Measurements from ENCODE around the gene ASB7. TPM values are rescaled to one million over a fixed set of nuclear protein-coding genes. Genes with fewer than 3 reads are reported as not detected.

ASB7 gene
- total RNA-seq, 4 donors from 2014 or later = 8.2 to 13.4 (median 10.8) TPM

DNA sequence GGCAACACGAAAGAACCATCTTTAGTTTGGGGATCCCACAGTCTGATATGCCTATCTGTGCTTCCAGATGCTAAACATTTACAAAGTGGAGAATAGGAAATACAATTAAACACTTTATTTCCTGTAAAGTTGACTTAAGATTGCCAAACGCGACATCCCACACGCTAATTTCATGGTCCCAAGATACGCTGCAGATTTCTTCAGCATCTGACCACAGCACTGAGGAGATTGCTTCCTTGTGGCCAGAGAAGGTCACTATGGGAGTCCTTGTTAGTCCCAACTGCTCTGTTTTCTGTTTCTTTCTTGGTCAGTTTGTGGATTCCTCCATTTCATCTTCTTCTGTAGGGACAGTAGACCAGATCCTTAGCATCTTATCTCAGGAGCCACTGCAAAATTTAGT lies 43.3 kb downstream of the ASB7 start:
- TF ChIP-seq, protein P1, sequence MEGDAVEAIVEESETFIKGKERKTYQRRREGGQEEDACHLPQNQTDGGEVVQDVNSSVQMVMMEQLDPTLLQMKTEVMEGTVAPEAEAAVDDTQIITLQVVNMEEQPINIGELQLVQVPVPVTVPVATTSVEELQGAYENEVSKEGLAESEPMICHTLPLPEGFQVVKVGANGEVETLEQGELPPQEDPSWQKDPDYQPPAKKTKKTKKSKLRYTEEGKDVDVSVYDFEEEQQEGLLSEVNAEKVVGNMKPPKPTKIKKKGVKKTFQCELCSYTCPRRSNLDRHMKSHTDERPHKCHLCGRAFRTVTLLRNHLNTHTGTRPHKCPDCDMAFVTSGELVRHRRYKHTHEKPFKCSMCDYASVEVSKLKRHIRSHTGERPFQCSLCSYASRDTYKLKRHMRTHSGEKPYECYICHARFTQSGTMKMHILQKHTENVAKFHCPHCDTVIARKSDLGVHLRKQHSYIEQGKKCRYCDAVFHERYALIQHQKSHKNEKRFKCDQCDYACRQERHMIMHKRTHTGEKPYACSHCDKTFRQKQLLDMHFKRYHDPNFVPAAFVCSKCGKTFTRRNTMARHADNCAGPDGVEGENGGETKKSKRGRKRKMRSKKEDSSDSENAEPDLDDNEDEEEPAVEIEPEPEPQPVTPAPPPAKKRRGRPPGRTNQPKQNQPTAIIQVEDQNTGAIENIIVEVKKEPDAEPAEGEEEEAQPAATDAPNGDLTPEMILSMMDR (IDR thresholded peaks at IDR 0.05) = no peak
- TF ChIP-seq POLR2A (IDR thresholded peaks at IDR 0.05) (no peak), POLR2AphosphoS5 (IDR thresholded peaks at IDR 0.05) (no peak), EP300 (IDR thresholded peaks at IDR 0.05) (no peak)
- Histone ChIP-seq H3K9me3 (no peaks in the 10 kb centered on the region), H3K4me3 (no peak overlapping the region), H3K36me3 (peaks cover 5% of the 10 kb centered on the region), H3K4me1 (peaks cover 4% of the 10 kb centered on the region), H3K27me3 (no peaks in the 10 kb centered on the region), H3K27ac (no peak overlapping the region)
- DNase-seq (ENCODE audit: low spot score in 2 of 2) = no peak
- WGBS = 92% methylated on average over 5 of the region's 5 CpGs

GRCh38 chr15:100648951-100649350 lies 46.6 kb downstream of the ASB7 start:
- Histone ChIP-seq H3K27ac (no peak overlapping the region), H3K4me3 (no peak overlapping the region), H3K4me1 (no peaks in the 10 kb centered on the region), H3K9me3 (no peaks in the 10 kb centered on the region), H3K27me3 (no peaks in the 10 kb centered on the region), H3K36me3 (peaks cover 10% of the 10 kb centered on the region)
- TF ChIP-seq POLR2A (IDR thresholded peaks at IDR 0.05) (no peak), EP300 (IDR thresholded peaks at IDR 0.05) (no peak), POLR2AphosphoS5 (IDR thresholded peaks at IDR 0.05) (no peak)
- TF ChIP-seq, protein P1 (IDR thresholded peaks at IDR 0.05) = no peak
- DNase-seq (ENCODE audit: low spot score in 2 of 2) = no peak
- 90% methylated on average over 8 of the region's 8 CpGs for WGBS

- 76% methylated on average over 1 of the region's 1 CpG for WGBS
- TF ChIP-seq, protein P1 (IDR thresholded peaks at IDR 0.05) = no peak
- no peak for TF ChIP-seq POLR2A (IDR thresholded peaks at IDR 0.05)
- Histone ChIP-seq H3K4me1 (no peaks in the 10 kb centered on the region), H3K4me3 (no peak overlapping the region), H3K27ac (no peak overlapping the region), H3K9me3 (no peaks in the 10 kb centered on the region), H3K36me3 (peaks cover 10% of the 10 kb centered on the region), H3K27me3 (no peaks in the 10 kb centered on the region)
- DNase-seq (ENCODE audit: low spot score in 2 of 2) = no peak
Measured at GRCh38 chr15:100650685-100651084, 48.3 kb downstream of the ASB7 start.

DNA sequence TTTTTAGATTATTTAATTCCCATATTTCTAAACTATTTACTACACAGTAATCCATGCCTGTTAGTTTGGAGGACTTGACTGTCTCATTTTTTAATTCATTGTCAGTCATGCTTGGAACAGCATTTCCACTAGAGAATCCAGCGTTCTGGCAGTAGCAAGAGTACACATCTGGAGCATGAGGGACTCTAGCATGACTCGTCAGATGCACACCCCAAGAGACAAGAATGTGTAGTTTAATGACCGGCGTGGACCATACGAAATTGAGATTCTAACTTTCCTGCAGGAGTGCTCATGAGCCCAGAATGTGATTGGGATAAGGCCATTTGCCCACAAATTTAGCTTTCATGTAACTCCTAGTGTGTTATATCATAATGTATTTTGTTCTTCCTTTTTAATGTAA lies 48.9 kb downstream of the ASB7 start:
- no peak for DNase-seq (ENCODE audit: low spot score in 2 of 2)
- H3K36me3 ChIP-seq = peaks cover 10% of the 10 kb centered on the region
- H3K27me3 ChIP-seq = no peaks in the 10 kb centered on the region
- no peak overlapping the region for H3K27ac ChIP-seq
- no peaks in the 10 kb centered on the region for H3K9me3 ChIP-seq
- no peak overlapping the region for H3K4me3 ChIP-seq
- TF ChIP-seq, protein P1 (IDR thresholded peaks at IDR 0.05) = no peak
- TF ChIP-seq POLR2AphosphoS5 (IDR thresholded peaks at IDR 0.05) (no peak), EP300 (IDR thresholded peaks at IDR 0.05) (no peak), POLR2A (IDR thresholded peaks at IDR 0.05) (no peak)
- H3K4me1 ChIP-seq = no peaks in the 10 kb centered on the region
- WGBS = 76% methylated on average over 5 of the region's 5 CpGs

DNA sequence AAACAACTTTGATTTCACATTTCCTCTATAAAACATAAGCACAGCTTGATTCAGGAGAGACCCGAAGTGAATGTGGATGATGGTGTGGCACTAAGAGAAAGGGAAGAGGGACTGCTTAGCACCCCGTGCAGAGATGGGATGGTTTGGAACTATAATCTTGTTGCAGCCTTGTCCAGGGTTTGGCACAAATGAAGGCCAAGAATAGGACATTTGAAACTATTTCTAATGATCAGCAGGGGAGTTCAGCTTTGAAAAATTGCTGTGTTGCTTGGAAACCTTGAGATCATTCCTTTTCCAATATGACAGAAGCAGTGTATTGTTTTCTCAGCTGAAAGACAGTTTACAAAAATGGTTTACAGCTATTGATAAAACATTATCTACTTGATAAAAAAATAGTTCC lies 49.7 kb downstream of the ASB7 start:
- DNase-seq (ENCODE audit: low spot score in 2 of 2) = no peak
- H3K9me3 ChIP-seq = no peaks in the 10 kb centered on the region
- no peaks in the 10 kb centered on the region for H3K4me1 ChIP-seq
- H3K4me3 ChIP-seq = no peak overlapping the region
- WGBS = 89% methylated on average over 2 of the region's 2 CpGs
- no peak overlapping the region for H3K27ac ChIP-seq
- TF ChIP-seq POLR2A (IDR thresholded peaks at IDR 0.05) = no peak
- no peak for TF ChIP-seq EP300 (IDR thresholded peaks at IDR 0.05)
- no peak for TF ChIP-seq POLR2AphosphoS5 (IDR thresholded peaks at IDR 0.05)
- TF ChIP-seq, protein P1 (IDR thresholded peaks at IDR 0.05) = no peak
- no peaks in the 10 kb centered on the region for H3K27me3 ChIP-seq
- H3K36me3 ChIP-seq = peaks cover 10% of the 10 kb centered on the region

Data from suprapubic skin (tissue), 4 donors.